ENCODE data around the gene KIF25. TPM values are rescaled to one million over a fixed set of nuclear protein-coding genes. Genes with fewer than 3 reads are reported as not detected.

The KIF25 gene
- total RNA-seq, 2 donors from 2014 or later, result 0.28 to 0.82 TPM

DNA sequence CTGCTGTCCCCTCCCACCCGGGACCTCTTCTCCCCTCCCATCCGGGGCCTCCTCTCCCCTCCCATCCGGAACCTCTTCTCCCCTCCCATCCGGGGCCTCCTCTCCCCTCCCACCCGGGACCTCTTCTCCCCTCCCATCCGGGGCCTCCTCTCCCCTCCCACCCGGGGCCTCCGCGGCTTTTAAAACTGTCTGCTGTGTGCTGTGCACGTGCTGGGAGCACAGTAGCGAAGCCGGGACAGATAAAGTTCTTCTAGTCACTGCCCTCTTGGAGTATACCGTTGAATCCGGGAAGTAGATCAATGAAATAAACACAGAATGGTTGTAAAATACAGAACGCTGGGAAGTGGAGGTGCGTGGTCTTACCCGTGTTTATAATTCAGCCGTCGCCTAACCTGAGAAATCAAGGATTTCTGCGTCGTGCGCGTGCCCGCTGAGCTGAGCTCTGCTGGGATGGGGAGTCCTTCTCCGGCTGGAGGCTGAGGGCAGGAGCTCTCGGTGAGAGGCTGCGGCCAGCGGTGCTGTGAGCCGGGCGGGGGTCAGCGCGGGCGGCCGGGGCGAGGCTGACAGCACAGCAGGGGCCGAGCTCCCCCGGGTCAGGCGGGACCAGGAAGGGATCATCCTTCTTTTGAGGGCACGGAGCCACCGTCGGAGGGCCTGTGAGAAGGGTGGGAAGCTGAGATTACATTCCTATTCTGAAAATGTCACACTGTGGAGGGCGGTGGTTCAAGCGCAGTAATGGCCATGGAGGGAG is 19.6 kb upstream of the KIF25 start:
- H3K36me3 ChIP-seq, result no peaks in the 10 kb centered on the region
- WGBS, result 93% methylated on average over 40 of the region's 43 CpGs
- no peaks in the 10 kb centered on the region for H3K27me3 ChIP-seq (replicated peaks; ENCODE audit: insufficient read depth)
- no peaks in the 10 kb centered on the region for H3K9me3 ChIP-seq
- intact Hi-C loops (cut with DNase I), result no loop called here
- no peak overlapping the region for H3K4me3 ChIP-seq
- peaks cover 5% of the 10 kb centered on the region for H3K4me1 ChIP-seq (replicated peaks)
- TF ChIP-seq POLR2AphosphoS5 (IDR thresholded peaks at IDR 0.05), result no peak
- no peak for TF ChIP-seq POLR2A (IDR thresholded peaks at IDR 0.05)
- TF ChIP-seq, protein P1, sequence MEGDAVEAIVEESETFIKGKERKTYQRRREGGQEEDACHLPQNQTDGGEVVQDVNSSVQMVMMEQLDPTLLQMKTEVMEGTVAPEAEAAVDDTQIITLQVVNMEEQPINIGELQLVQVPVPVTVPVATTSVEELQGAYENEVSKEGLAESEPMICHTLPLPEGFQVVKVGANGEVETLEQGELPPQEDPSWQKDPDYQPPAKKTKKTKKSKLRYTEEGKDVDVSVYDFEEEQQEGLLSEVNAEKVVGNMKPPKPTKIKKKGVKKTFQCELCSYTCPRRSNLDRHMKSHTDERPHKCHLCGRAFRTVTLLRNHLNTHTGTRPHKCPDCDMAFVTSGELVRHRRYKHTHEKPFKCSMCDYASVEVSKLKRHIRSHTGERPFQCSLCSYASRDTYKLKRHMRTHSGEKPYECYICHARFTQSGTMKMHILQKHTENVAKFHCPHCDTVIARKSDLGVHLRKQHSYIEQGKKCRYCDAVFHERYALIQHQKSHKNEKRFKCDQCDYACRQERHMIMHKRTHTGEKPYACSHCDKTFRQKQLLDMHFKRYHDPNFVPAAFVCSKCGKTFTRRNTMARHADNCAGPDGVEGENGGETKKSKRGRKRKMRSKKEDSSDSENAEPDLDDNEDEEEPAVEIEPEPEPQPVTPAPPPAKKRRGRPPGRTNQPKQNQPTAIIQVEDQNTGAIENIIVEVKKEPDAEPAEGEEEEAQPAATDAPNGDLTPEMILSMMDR (IDR thresholded peaks at IDR 0.05), result no peak
- no peak overlapping the region for H3K27ac ChIP-seq
- no peak for DNase-seq (ENCODE audit: low spot score)

DNA sequence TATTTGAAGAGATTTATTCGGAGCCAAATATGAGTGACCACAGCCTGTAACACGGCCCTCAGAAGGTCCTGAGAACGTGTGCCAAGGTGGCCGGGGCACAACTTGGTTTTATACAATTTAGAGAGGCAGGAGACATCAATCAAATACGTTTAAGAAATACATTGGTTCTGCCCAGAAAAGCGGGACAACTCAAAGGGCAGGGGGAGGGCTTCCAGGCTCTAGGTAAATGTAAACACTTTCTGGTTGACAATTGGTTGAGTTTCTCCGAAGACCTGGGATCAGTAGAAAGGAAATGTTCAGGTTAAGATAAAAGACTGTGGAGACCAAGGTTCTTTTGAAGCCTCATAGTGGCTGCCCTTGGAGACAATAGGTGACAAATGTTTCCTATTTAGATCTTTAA is 18.9 kb upstream of the KIF25 start:
- Histone ChIP-seq H3K27ac (no peak overlapping the region), H3K27me3 (replicated peaks; ENCODE audit: insufficient read depth) (no peaks in the 10 kb centered on the region), H3K9me3 (no peaks in the 10 kb centered on the region), H3K4me3 (no peak overlapping the region), H3K4me1 (replicated peaks) (peaks cover 5% of the 10 kb centered on the region), H3K36me3 (no peaks in the 10 kb centered on the region)
- TF ChIP-seq, protein P1 (IDR thresholded peaks at IDR 0.05), result no peak
- TF ChIP-seq POLR2AphosphoS5 (IDR thresholded peaks at IDR 0.05) (no peak), POLR2A (IDR thresholded peaks at IDR 0.05) (no peak)
- no peak for DNase-seq (ENCODE audit: low spot score)
- intact Hi-C loops (cut with DNase I), result no loop called here
- 78% methylated on average over 7 of the region's 7 CpGs for WGBS

- Histone ChIP-seq H3K4me3 (no peak overlapping the region), H3K27me3 (replicated peaks; ENCODE audit: insufficient read depth) (no peaks in the 10 kb centered on the region), H3K27ac (no peak overlapping the region), H3K9me3 (no peaks in the 10 kb centered on the region), H3K4me1 (replicated peaks) (peaks cover 4% of the 10 kb centered on the region), H3K36me3 (no peaks in the 10 kb centered on the region)
- TF ChIP-seq POLR2AphosphoS5 (IDR thresholded peaks at IDR 0.05) (no peak), POLR2A (IDR thresholded peaks at IDR 0.05) (no peak)
- TF ChIP-seq, protein P1 (IDR thresholded peaks at IDR 0.05), result no peak
- 82% methylated on average over 12 of the region's 12 CpGs for WGBS
- DNase-seq (ENCODE audit: low spot score), result no peak
- intact Hi-C loops (cut with DNase I), result no loop called here
These were observed 17.9 kb upstream of the KIF25 start for GRCh38 chr6:167979436-167980139.

GRCh38 chr6:167980911-167981580 is 16.4 kb upstream of the KIF25 start:
- no peak for DNase-seq (ENCODE audit: low spot score)
- no peak overlapping the region for H3K27ac ChIP-seq
- 73% methylated on average over 3 of the region's 3 CpGs for WGBS

More at GRCh38 chr6:167980911-167981580, 16.4 kb upstream of the KIF25 start:
- no peaks in the 10 kb centered on the region for H3K9me3 ChIP-seq
- H3K4me1 ChIP-seq (replicated peaks), result no peaks in the 10 kb centered on the region
- H3K36me3 ChIP-seq, result no peaks in the 10 kb centered on the region
- intact Hi-C loops (cut with DNase I), result no loop called here
- TF ChIP-seq POLR2A (IDR thresholded peaks at IDR 0.05) (no peak), POLR2AphosphoS5 (IDR thresholded peaks at IDR 0.05) (no peak)
- TF ChIP-seq, protein P1 (IDR thresholded peaks at IDR 0.05), result no peak
- no peaks in the 10 kb centered on the region for H3K27me3 ChIP-seq (replicated peaks; ENCODE audit: insufficient read depth)
- H3K4me3 ChIP-seq, result no peak overlapping the region
